T47D (cell line): Measurements from ENCODE around the gene SLC1A1.
A peak's percentile ranks its signal among the peaks of the same experiment; 100 is the strongest.

Source experiments
- DNase-seq, 2 experiments: peaks; one replicate each; pipeline versions ENCODE4 v3.0.0 to v3.0.0-alpha.2; 2011 to 2012; ENCODE audit warnings: low read depth in 1 of 2, low spot score in 1 of 2
- JUND ChIP-seq: IDR thresholded peaks from 2 replicates; pipeline ENCODE4 v1.6.1; 2012; ENCODE audit warnings: low read depth
- in situ Hi-C: cut with HindIII; loops from 2 replicates; pipeline ENCODE4 v1.10.0; 2016; ENCODE audit warnings: low sequenced_read_pairs, low pct_unique_long_range_greater_than_20kb

SLC1A1 gene

GRCh38 chr9:4489919-4490704, at the start of gene SLC1A1:
Gene SLC1A1, plus strand, starts transcription at chr9:4490468. Its CDS starts 212 bp downstream, at chr9:4490680.
- TF ChIP-seq JUND: no peak
- peak; percentile 63 to 84 for DNase-seq

GRCh38 chr9:4442806-4443205, 47.5 kb upstream of the SLC1A1 start:
- no peak for TF ChIP-seq JUND
- in situ Hi-C loops: no loop called here

More at GRCh38 chr9:4489919-4490704, at the start of gene SLC1A1:
- in situ Hi-C loops: no loop called here

GRCh38 chr9:4443439-4443838, 46.8 kb upstream of the SLC1A1 start:
- in situ Hi-C loops: no loop called here
- TF ChIP-seq JUND: no peak
- no peak for DNase-seq

More at GRCh38 chr9:4442806-4443205, 47.5 kb upstream of the SLC1A1 start:
- no peak for DNase-seq

- TF ChIP-seq JUND: no peak
- no peak for DNase-seq
- in situ Hi-C loops: no loop called here
Observed at GRCh38 chr9:4461437-4461836, 28.8 kb upstream of the SLC1A1 start.

GRCh38 chr9:4463824-4464223, 26.4 kb upstream of the SLC1A1 start:
- no peak for TF ChIP-seq JUND
- DNase-seq: no peak
- in situ Hi-C loops: no loop called here

- no peak for DNase-seq
Observed at GRCh38 chr9:4464911-4465513, 25.3 kb upstream of the SLC1A1 start.

GRCh38 chr9:4465910-4466309, 24.4 kb upstream of the SLC1A1 start:
- in situ Hi-C loops: no loop called here
- no peak for TF ChIP-seq JUND
- DNase-seq: no peak

More at GRCh38 chr9:4464911-4465513, 25.3 kb upstream of the SLC1A1 start:
- TF ChIP-seq JUND: no peak
- in situ Hi-C loops: no loop called here

- in situ Hi-C loops: no loop called here
- TF ChIP-seq JUND: no peak
- no peak for DNase-seq
Observed at GRCh38 chr9:4475301-4475700, 15.0 kb upstream of the SLC1A1 start.

- no peak for TF ChIP-seq JUND
- in situ Hi-C loops: no loop called here
- DNase-seq: no peak
Observed at GRCh38 chr9:4486176-4486575, 4.1 kb upstream of the SLC1A1 start.

GRCh38 chr9:4489562-4489918, 728 bp upstream of the SLC1A1 start:
- DNase-seq: peak in 1 of 2 experiments; percentile 27
- in situ Hi-C loops: no loop called here
- TF ChIP-seq JUND: no peak

GRCh38 chr9:4490705-4491625, 697 bp downstream of the SLC1A1 start:
- no peak for TF ChIP-seq JUND
- in situ Hi-C loops: no loop called here
- DNase-seq: no peak

GRCh38 chr9:4491626-4491975, 1.3 kb downstream of the SLC1A1 start:
- TF ChIP-seq JUND: no peak
- peak in 1 of 2 experiments; percentile 50 for DNase-seq
- in situ Hi-C loops: no loop called here
